ENCODE results near the gene ANKDD1A.

Gene ANKDD1A

GRCh38 chr15:64911311-64912186, at the start of gene ANKDD1A:
Gene ANKDD1A, plus strand, starts transcription at chr15:64911902. Its CDS starts 29 bp downstream, at chr15:64911931.
- DNase-seq (ENCODE audit: low read depth in 2 of 2): peak; percentile 8 to 54

- no peak for DNase-seq (ENCODE audit: low read depth in 2 of 2)
Observed at GRCh38 chr15:64861960-64862359, 49.7 kb upstream of the ANKDD1A start.

- no peak for DNase-seq (ENCODE audit: low read depth in 2 of 2)
Observed at GRCh38 chr15:64862408-64862807, 49.3 kb upstream of the ANKDD1A start.

GRCh38 chr15:64864068-64864467, 47.6 kb upstream of the ANKDD1A start:
- DNase-seq (ENCODE audit: low read depth in 2 of 2): no peak

- no peak for DNase-seq (ENCODE audit: low read depth in 2 of 2)
Observed at GRCh38 chr15:64865126-64865997, 46.3 kb upstream of the ANKDD1A start.

GRCh38 chr15:64865998-64866520, 45.6 kb upstream of the ANKDD1A start:
- no peak for DNase-seq (ENCODE audit: low read depth in 2 of 2)

- DNase-seq (ENCODE audit: low read depth in 2 of 2): no peak
Observed at GRCh38 chr15:64869501-64869900, 42.2 kb upstream of the ANKDD1A start.

- DNase-seq (ENCODE audit: low read depth in 2 of 2): no peak
Observed at GRCh38 chr15:64870353-64870752, 41.3 kb upstream of the ANKDD1A start.

- no peak for DNase-seq (ENCODE audit: low read depth in 2 of 2)
Observed at GRCh38 chr15:64875641-64876223, 36.0 kb upstream of the ANKDD1A start.

- no peak for DNase-seq (ENCODE audit: low read depth in 2 of 2)
Observed at GRCh38 chr15:64877435-64877834, 34.3 kb upstream of the ANKDD1A start.

GRCh38 chr15:64878705-64879104, 33.0 kb upstream of the ANKDD1A start:
- DNase-seq (ENCODE audit: low read depth in 2 of 2): no peak

- no peak for DNase-seq (ENCODE audit: low read depth in 2 of 2)
Observed at GRCh38 chr15:64883100-64883581, 28.6 kb upstream of the ANKDD1A start.

GRCh38 chr15:64883997-64884511, 27.6 kb upstream of the ANKDD1A start:
- peak; percentile 58 to 73 for DNase-seq (ENCODE audit: low read depth in 2 of 2)

- DNase-seq (ENCODE audit: low read depth in 2 of 2): no peak
Observed at GRCh38 chr15:64884679-64885078, 27.0 kb upstream of the ANKDD1A start.

- no peak for DNase-seq (ENCODE audit: low read depth in 2 of 2)
Observed at GRCh38 chr15:64888336-64888735, 23.4 kb upstream of the ANKDD1A start.

- no peak for DNase-seq (ENCODE audit: low read depth in 2 of 2)
Observed at GRCh38 chr15:64891561-64891960, 20.1 kb upstream of the ANKDD1A start.

- DNase-seq (ENCODE audit: low read depth in 2 of 2): peak in 1 of 2 experiments; percentile 37
Observed at GRCh38 chr15:64892847-64893403, 18.8 kb upstream of the ANKDD1A start.

GRCh38 chr15:64893481-64894394, 18.0 kb upstream of the ANKDD1A start:
- peak; percentile 92 to 97 for DNase-seq (ENCODE audit: low read depth in 2 of 2)

- DNase-seq (ENCODE audit: low read depth in 2 of 2): peak in 1 of 2 experiments; percentile 57
Observed at GRCh38 chr15:64894395-64895056, 17.2 kb upstream of the ANKDD1A start.
